Measurements from ENCODE around the gene CHRM2.

DNA sequence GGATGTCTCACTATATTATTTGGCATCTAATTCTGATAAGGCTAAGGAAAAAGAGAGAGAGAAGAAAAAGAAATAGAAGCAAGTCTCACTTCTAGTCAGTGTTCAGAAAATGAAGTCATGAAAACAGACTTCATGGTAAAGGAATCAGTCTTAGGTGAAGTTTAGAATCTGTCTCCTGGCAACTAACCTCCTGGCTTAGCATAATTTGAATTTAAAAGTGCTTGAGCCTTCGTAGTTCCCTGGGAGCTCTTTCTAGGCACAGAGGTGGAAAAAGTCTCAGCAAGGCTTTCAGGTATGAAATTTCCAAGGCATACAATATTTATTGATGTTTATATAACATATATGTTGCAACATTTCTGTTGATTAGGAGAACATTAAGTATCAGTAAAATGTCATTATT is 10.4 kb downstream of the CHRM2 start:
- TF ChIP-seq, protein P1, sequence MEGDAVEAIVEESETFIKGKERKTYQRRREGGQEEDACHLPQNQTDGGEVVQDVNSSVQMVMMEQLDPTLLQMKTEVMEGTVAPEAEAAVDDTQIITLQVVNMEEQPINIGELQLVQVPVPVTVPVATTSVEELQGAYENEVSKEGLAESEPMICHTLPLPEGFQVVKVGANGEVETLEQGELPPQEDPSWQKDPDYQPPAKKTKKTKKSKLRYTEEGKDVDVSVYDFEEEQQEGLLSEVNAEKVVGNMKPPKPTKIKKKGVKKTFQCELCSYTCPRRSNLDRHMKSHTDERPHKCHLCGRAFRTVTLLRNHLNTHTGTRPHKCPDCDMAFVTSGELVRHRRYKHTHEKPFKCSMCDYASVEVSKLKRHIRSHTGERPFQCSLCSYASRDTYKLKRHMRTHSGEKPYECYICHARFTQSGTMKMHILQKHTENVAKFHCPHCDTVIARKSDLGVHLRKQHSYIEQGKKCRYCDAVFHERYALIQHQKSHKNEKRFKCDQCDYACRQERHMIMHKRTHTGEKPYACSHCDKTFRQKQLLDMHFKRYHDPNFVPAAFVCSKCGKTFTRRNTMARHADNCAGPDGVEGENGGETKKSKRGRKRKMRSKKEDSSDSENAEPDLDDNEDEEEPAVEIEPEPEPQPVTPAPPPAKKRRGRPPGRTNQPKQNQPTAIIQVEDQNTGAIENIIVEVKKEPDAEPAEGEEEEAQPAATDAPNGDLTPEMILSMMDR (IDR thresholded peaks at IDR 0.05) = no peak
- TF ChIP-seq EP300 (IDR thresholded peaks at IDR 0.05) = no peak

Measured in upper lobe of left lung (tissue), 4 donors.